ENCODE results near the gene ZNF79. TPM values are rescaled to one million over a fixed set of nuclear protein-coding genes. Genes with fewer than 3 reads are reported as not detected.

The ZNF79 gene
- total RNA-seq, 2 experiments from 2014 or later, result 12.5 to 12.7 TPM

- Mint-ChIP-seq H3K27ac (no peak overlapping the region), H3K4me1 (peaks cover 34% of the 10 kb centered on the region), H3K9me3 (peaks cover 36% of the 10 kb centered on the region), H3K36me3 (ENCODE audit: low read depth) (peaks cover 95% of the 10 kb centered on the region), H3K27me3 (no peaks in the 10 kb centered on the region), H3K4me3 (no peak overlapping the region)
- ChIA-PET CTCF (interaction anchor here (1.0 to 1.4 kb wide), 2 partner anchors 10 to 16 kb away, joined by 3 to 5 read pairs; no protein-coding TSS in a partner anchor), POLR2A (interaction anchor here (2.0 kb wide), 1 partner anchor 21 kb away, joined by 8 read pairs; the partner anchor contains the start of gene ZNF79)
- no peak for DNase-seq
These were observed 21.0 kb downstream of the ZNF79 start for GRCh38 chr9:127444921-127445850.

GRCh38 chr9:127445851-127446712 is 21.9 kb downstream of the ZNF79 start:
- Mint-ChIP-seq H3K4me1 (peaks cover 36% of the 10 kb centered on the region), H3K9me3 (peaks cover 34% of the 10 kb centered on the region), H3K27me3 (no peaks in the 10 kb centered on the region), H3K4me3 (no peak overlapping the region), H3K27ac (no peak overlapping the region), H3K36me3 (ENCODE audit: low read depth) (peaks cover 93% of the 10 kb centered on the region)
- ChIA-PET POLR2A (interaction anchor here (2.0 to 2.9 kb wide), 2 partner anchors 9 to 22 kb away, joined by 8 to 13 read pairs; partner anchors contain the start of gene ZNF79), CTCF (interaction anchor here (1.0 kb wide), 1 partner anchor 8 kb away, joined by 3 read pairs; no protein-coding TSS in a partner anchor)
- DNase-seq, result no peak

- Mint-ChIP-seq H3K27me3 (no peaks in the 10 kb centered on the region), H3K27ac (no peak overlapping the region), H3K36me3 (ENCODE audit: low read depth) (peaks cover 92% of the 10 kb centered on the region), H3K9me3 (peaks cover 34% of the 10 kb centered on the region), H3K4me3 (no peak overlapping the region), H3K4me1 (peaks cover 38% of the 10 kb centered on the region)
- no peak for DNase-seq
- ChIA-PET CTCF (interaction anchor here (1.0 kb wide), 1 partner anchor 9 kb away, joined by 3 read pairs; no protein-coding TSS in a partner anchor), POLR2A (interaction anchor here (0.8 to 2.9 kb wide), 4 partner anchors 10 to 48 kb away, joined by 3 to 13 read pairs (median 4); no protein-coding TSS in a partner anchor)
These were observed 22.7 kb downstream of the ZNF79 start for GRCh38 chr9:127446713-127447415.

GRCh38 chr9:127447416-127448111 is 23.4 kb downstream of the ZNF79 start:
- no peak for DNase-seq
- Mint-ChIP-seq H3K4me1 (peaks cover 44% of the 10 kb centered on the region), H3K27me3 (no peaks in the 10 kb centered on the region), H3K4me3 (peak overlapping the region; percentile 84), H3K9me3 (peaks cover 33% of the 10 kb centered on the region), H3K27ac (peak overlapping the region; percentile 63), H3K36me3 (ENCODE audit: low read depth) (peaks cover 85% of the 10 kb centered on the region)
- CTCF ChIA-PET, result interaction anchor here (1.0 kb wide), 1 partner anchor 10 kb away, joined by 3 read pairs; no protein-coding TSS in a partner anchor
- POLR2A ChIA-PET, result interaction anchor here (0.8 to 2.9 kb wide), 4 partner anchors 10 to 49 kb away, joined by 3 to 13 read pairs (median 4); no protein-coding TSS in a partner anchor

- CTCF ChIA-PET, result no interaction called here
- Mint-ChIP-seq H3K27ac (peak overlapping the region; percentile 63), H3K4me3 (peak overlapping the region; percentile 84), H3K27me3 (no peaks in the 10 kb centered on the region), H3K36me3 (ENCODE audit: low read depth) (peaks cover 79% of the 10 kb centered on the region), H3K4me1 (peaks cover 47% of the 10 kb centered on the region), H3K9me3 (peaks cover 29% of the 10 kb centered on the region)
- no peak for DNase-seq
- POLR2A ChIA-PET, result interaction anchor here (0.7 to 2.9 kb wide), 6 partner anchors 11 to 139 kb away, joined by 3 to 13 read pairs (median 3); partner anchors contain the start of gene ZNF79
These were observed 24.1 kb downstream of the ZNF79 start for GRCh38 chr9:127448112-127448805.

GRCh38 chr9:127449332-127449966 is 25.3 kb downstream of the ZNF79 start:
- Mint-ChIP-seq H3K27ac (peak overlapping the region; percentile 97), H3K4me3 (peak overlapping the region; percentile 84), H3K4me1 (peaks cover 51% of the 10 kb centered on the region), H3K9me3 (peaks cover 22% of the 10 kb centered on the region), H3K27me3 (no peaks in the 10 kb centered on the region), H3K36me3 (ENCODE audit: low read depth) (peaks cover 69% of the 10 kb centered on the region)
- ChIA-PET POLR2A (interaction anchor here (0.7 to 4.1 kb wide), 17 partner anchors 8 to 644 kb away, joined by 3 to 75 read pairs (median 12); partner anchors contain the start of genes SLC2A8, ZBTB43 and ZNF79), CTCF (interaction anchor here (0.9 to 2.1 kb wide), 7 partner anchors 11 to 285 kb away, joined by 3 to 9 read pairs (median 5); partner anchors contain the start of genes SLC2A8, TOR2A and ZNF79)
- DNase-seq, result no peak

- DNase-seq, result no peak
- ChIA-PET POLR2A (interaction anchor here (0.7 to 4.1 kb wide), 41 partner anchors 9 to 645 kb away, joined by 3 to 75 read pairs (median 5); partner anchors contain the start of genes CDK9, SLC2A8, TOR2A and ZBTB43), CTCF (interaction anchor here (0.9 to 2.1 kb wide), 9 partner anchors 11 to 284 kb away, joined by 3 to 9 read pairs (median 4); partner anchors contain the start of genes SLC2A8, TOR2A and ZNF79)
- no peaks in the 10 kb centered on the region for H3K27me3 Mint-ChIP-seq
- H3K27ac Mint-ChIP-seq, result peak overlapping the region; percentile 97
- H3K36me3 Mint-ChIP-seq (ENCODE audit: low read depth), result peaks cover 61% of the 10 kb centered on the region
- peak overlapping the region; percentile 84 for H3K4me3 Mint-ChIP-seq
- H3K4me1 Mint-ChIP-seq, result peaks cover 53% of the 10 kb centered on the region
- H3K9me3 Mint-ChIP-seq, result peaks cover 14% of the 10 kb centered on the region
These were observed 26.1 kb downstream of the ZNF79 start for GRCh38 chr9:127450243-127450760.

GRCh38 chr9:127450830-127451607 is 26.8 kb downstream of the ZNF79 start, which contains the start of the genes LRSAM1 and RPL12:
Gene LRSAM1 (plus strand): TSS chr9:127451510. CDS start chr9:127454528, 3,018 bp downstream.
Gene RPL12 (minus strand): TSS chr9:127451406. CDS start chr9:127451317, 89 bp downstream.
- Mint-ChIP-seq H3K4me1 (peaks cover 51% of the 10 kb centered on the region), H3K9me3 (peaks cover 7% of the 10 kb centered on the region), H3K4me3 (peak within 1 kb of the TSS; percentile 84), H3K27me3 (no peaks in the 10 kb centered on the region), H3K36me3 (ENCODE audit: low read depth) (peaks cover 60% of the 10 kb centered on the region), H3K27ac (peak within 1 kb of the TSS; percentile 97)
- peak; percentile 98 for DNase-seq
- CTCF ChIA-PET, result interaction anchor here (0.9 to 2.1 kb wide), 8 partner anchors 13 to 284 kb away, joined by 4 to 9 read pairs (median 5); partner anchors contain the start of genes SLC2A8, TOR2A and ZNF79
- POLR2A ChIA-PET, result interaction anchor here (0.5 to 4.1 kb wide), 48 partner anchors 10 to 646 kb away, joined by 3 to 75 read pairs (median 4); partner anchors contain the start of genes CDK9, SLC2A8, TOR2A and ZBTB43

- Mint-ChIP-seq H3K9me3 (peaks cover 3% of the 10 kb centered on the region), H3K4me1 (peaks cover 51% of the 10 kb centered on the region)
- POLR2A ChIA-PET, result interaction anchor here (0.5 to 4.1 kb wide), 34 partner anchors 9 to 646 kb away, joined by 3 to 75 read pairs (median 6); partner anchors contain the start of genes CDK9, SLC2A8, TOR2A and ZBTB43
These were observed 27.4 kb downstream of the ZNF79 start for GRCh38 chr9:127451608-127451857.

More at GRCh38 chr9:127451608-127451857, 27.4 kb downstream of the ZNF79 start:
- no peak for DNase-seq
- Mint-ChIP-seq H3K27me3 (no peaks in the 10 kb centered on the region), H3K27ac (peak overlapping the region; percentile 97), H3K36me3 (ENCODE audit: low read depth) (peaks cover 54% of the 10 kb centered on the region), H3K4me3 (peak overlapping the region; percentile 84)
- CTCF ChIA-PET, result interaction anchor here (1.0 to 2.1 kb wide), 5 partner anchors 27 to 283 kb away, joined by 4 to 9 read pairs (median 5); partner anchors contain the start of genes SLC2A8, TOR2A and ZNF79
